Measurements from ENCODE around the gene CHM.

CHM gene

DNA sequence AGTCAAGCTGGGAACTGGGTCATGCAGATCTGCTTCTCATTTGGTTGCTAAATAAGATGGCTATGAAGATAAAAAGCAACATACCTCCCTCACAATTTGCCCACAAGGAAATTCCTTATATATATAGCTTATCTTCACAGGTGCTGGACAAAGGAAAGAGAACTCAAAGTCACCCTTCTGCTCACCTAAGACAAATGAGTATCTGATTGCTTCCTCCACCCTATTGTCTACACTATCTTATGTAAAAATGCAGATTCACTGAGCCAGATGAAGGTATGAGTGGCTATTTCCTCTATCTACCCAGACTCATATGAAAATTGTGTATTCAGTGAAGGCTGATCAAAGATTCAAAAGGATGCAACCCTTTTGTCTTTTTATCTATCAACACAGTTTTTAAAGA, 50.8 kb downstream of the CHM start:
- ATAC-seq (ENCODE audit: low read depth) (no peak), DNase-seq (ENCODE audit: low spot score) (no peak)
- H3K36me3 ChIP-seq (ENCODE audit: low read depth): no peaks in the 10 kb centered on the region
- H3K4me1 ChIP-seq (ENCODE audit: insufficient read depth, poor library complexity, severe bottlenecking): peaks cover 4% of the 10 kb centered on the region
- no peak overlapping the region for H3K27ac ChIP-seq (ENCODE audit: poor library complexity, severe bottlenecking)
- H3K27me3 ChIP-seq (ENCODE audit: insufficient read depth, poor library complexity, severe bottlenecking): no peaks in the 10 kb centered on the region
- TF ChIP-seq CTCF (IDR thresholded peaks at IDR 0.05; ENCODE audit: poor library complexity, severe bottlenecking): no peak
- no peaks in the 10 kb centered on the region for H3K9me3 ChIP-seq (ENCODE audit: severe bottlenecking)
- no peak overlapping the region for H3K4me3 ChIP-seq (ENCODE audit: severe bottlenecking)

- DNase-seq (ENCODE audit: low spot score): no peak
- no peak overlapping the region for H3K27ac ChIP-seq (ENCODE audit: poor library complexity, severe bottlenecking)
- no peaks in the 10 kb centered on the region for H3K9me3 ChIP-seq (ENCODE audit: severe bottlenecking)
- no peak overlapping the region for H3K4me3 ChIP-seq (ENCODE audit: severe bottlenecking)
- no peak for ATAC-seq (ENCODE audit: low read depth)
- H3K36me3 ChIP-seq (ENCODE audit: low read depth): no peaks in the 10 kb centered on the region
- TF ChIP-seq CTCF (IDR thresholded peaks at IDR 0.05; ENCODE audit: poor library complexity, severe bottlenecking): no peak
- H3K4me1 ChIP-seq (ENCODE audit: insufficient read depth, poor library complexity, severe bottlenecking): peaks cover 4% of the 10 kb centered on the region
- H3K27me3 ChIP-seq (ENCODE audit: insufficient read depth, poor library complexity, severe bottlenecking): no peaks in the 10 kb centered on the region
Observed at GRCh38 chrX:85995641-85996040, 51.7 kb downstream of the CHM start.

GRCh38 chrX:85994797-85995196, 52.6 kb downstream of the CHM start:
- no peak for TF ChIP-seq CTCF (IDR thresholded peaks at IDR 0.05; ENCODE audit: poor library complexity, severe bottlenecking)
- H3K4me1 ChIP-seq (ENCODE audit: insufficient read depth, poor library complexity, severe bottlenecking): peaks cover 4% of the 10 kb centered on the region

DNA sequence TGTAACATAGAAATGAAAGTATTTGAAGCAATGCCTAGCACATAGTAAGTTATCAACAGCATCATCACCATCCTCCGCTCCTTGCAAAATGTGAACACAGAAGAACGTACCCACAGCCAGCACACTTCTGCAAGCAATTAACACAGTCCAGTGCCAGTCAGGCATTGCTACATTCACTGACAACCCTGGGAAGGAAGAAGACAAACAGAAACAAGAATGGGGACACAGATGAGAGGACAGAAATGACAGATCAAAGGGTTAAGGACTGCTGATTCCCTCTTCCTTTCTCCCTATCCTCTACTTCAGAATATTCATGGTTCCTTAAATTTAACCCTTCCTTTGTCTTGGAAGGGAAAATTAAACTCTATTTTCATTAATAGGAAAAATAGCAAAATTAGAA, 53.1 kb downstream of the CHM start:
- ATAC-seq (ENCODE audit: low read depth): no peak
- Histone ChIP-seq H3K27me3 (ENCODE audit: insufficient read depth, poor library complexity, severe bottlenecking) (no peaks in the 10 kb centered on the region), H3K4me1 (ENCODE audit: insufficient read depth, poor library complexity, severe bottlenecking) (peaks cover 4% of the 10 kb centered on the region), H3K27ac (ENCODE audit: poor library complexity, severe bottlenecking) (no peak overlapping the region), H3K4me3 (ENCODE audit: severe bottlenecking) (no peak overlapping the region), H3K9me3 (ENCODE audit: severe bottlenecking) (no peaks in the 10 kb centered on the region), H3K36me3 (ENCODE audit: low read depth) (no peaks in the 10 kb centered on the region)
- TF ChIP-seq CTCF (IDR thresholded peaks at IDR 0.05; ENCODE audit: poor library complexity, severe bottlenecking): no peak
- DNase-seq (ENCODE audit: low spot score): no peak

More at GRCh38 chrX:85994797-85995196, 52.6 kb downstream of the CHM start:
- no peak for ATAC-seq (ENCODE audit: low read depth)
- H3K9me3 ChIP-seq (ENCODE audit: severe bottlenecking): no peaks in the 10 kb centered on the region
- H3K27ac ChIP-seq (ENCODE audit: poor library complexity, severe bottlenecking): no peak overlapping the region
- DNase-seq (ENCODE audit: low spot score): no peak
- H3K27me3 ChIP-seq (ENCODE audit: insufficient read depth, poor library complexity, severe bottlenecking): no peaks in the 10 kb centered on the region
- no peak overlapping the region for H3K4me3 ChIP-seq (ENCODE audit: severe bottlenecking)
- H3K36me3 ChIP-seq (ENCODE audit: low read depth): no peaks in the 10 kb centered on the region

- TF ChIP-seq CTCF (IDR thresholded peaks at IDR 0.05; ENCODE audit: poor library complexity, severe bottlenecking): no peak
- no peaks in the 10 kb centered on the region for H3K9me3 ChIP-seq (ENCODE audit: severe bottlenecking)
- DNase-seq (ENCODE audit: low spot score) (no peak), ATAC-seq (ENCODE audit: low read depth) (no peak)
- no peak overlapping the region for H3K4me3 ChIP-seq (ENCODE audit: severe bottlenecking)
- H3K27ac ChIP-seq (ENCODE audit: poor library complexity, severe bottlenecking): no peak overlapping the region
- no peaks in the 10 kb centered on the region for H3K27me3 ChIP-seq (ENCODE audit: insufficient read depth, poor library complexity, severe bottlenecking)
- no peaks in the 10 kb centered on the region for H3K36me3 ChIP-seq (ENCODE audit: low read depth)
- H3K4me1 ChIP-seq (ENCODE audit: insufficient read depth, poor library complexity, severe bottlenecking): peaks cover 4% of the 10 kb centered on the region
Observed at GRCh38 chrX:85993539-85994197, 53.7 kb downstream of the CHM start.
